Germinal center (tissue), 1 donor: ENCODE results near the gene NLGN1.

Experiments
- DNase-seq: peaks from one replicate; pipeline ENCODE4 v3.0.0; 2012; ENCODE audit warnings: mixed read lengths, low spot score

NLGN1 gene

GRCh38 chr3:173912126-173912525 is 514.6 kb downstream of the NLGN1 start:
- DNase-seq = no peak

GRCh38 chr3:173913397-173913796 is 515.9 kb downstream of the NLGN1 start:
- no peak for DNase-seq

GRCh38 chr3:173913974-173914421 is 516.5 kb downstream of the NLGN1 start:
- DNase-seq = no peak

GRCh38 chr3:173916799-173917198 is 519.3 kb downstream of the NLGN1 start:
- DNase-seq = no peak

- no peak for DNase-seq
Measured at GRCh38 chr3:173920386-173920785, 522.8 kb downstream of the NLGN1 start.

GRCh38 chr3:173921732-173922131 is 524.2 kb downstream of the NLGN1 start:
- no peak for DNase-seq

- DNase-seq = no peak
Measured at GRCh38 chr3:173923204-173923603, 525.7 kb downstream of the NLGN1 start.

- DNase-seq = no peak
Measured at GRCh38 chr3:173930251-173930650, 532.7 kb downstream of the NLGN1 start.

- no peak for DNase-seq
Measured at GRCh38 chr3:173932624-173933023, 535.1 kb downstream of the NLGN1 start.

- DNase-seq = no peak
Measured at GRCh38 chr3:173933113-173933512, 535.6 kb downstream of the NLGN1 start.

- no peak for DNase-seq
Measured at GRCh38 chr3:173936316-173936715, 538.8 kb downstream of the NLGN1 start.

- DNase-seq = no peak
Measured at GRCh38 chr3:173938159-173938558, 540.6 kb downstream of the NLGN1 start.

GRCh38 chr3:173938616-173939015 is 541.1 kb downstream of the NLGN1 start:
- no peak for DNase-seq

- no peak for DNase-seq
Measured at GRCh38 chr3:173939331-173939730, 541.8 kb downstream of the NLGN1 start.

- no peak for DNase-seq
Measured at GRCh38 chr3:173943264-173943663, 545.7 kb downstream of the NLGN1 start.

GRCh38 chr3:173945170-173945569 is 547.6 kb downstream of the NLGN1 start:
- DNase-seq = no peak

- DNase-seq = no peak
Measured at GRCh38 chr3:173945806-173946205, 548.3 kb downstream of the NLGN1 start.

- no peak for DNase-seq
Measured at GRCh38 chr3:173954647-173955046, 557.1 kb downstream of the NLGN1 start.

GRCh38 chr3:173957646-173958045 is 560.1 kb downstream of the NLGN1 start:
- DNase-seq = no peak

GRCh38 chr3:173958805-173959204 is 561.3 kb downstream of the NLGN1 start:
- no peak for DNase-seq

GRCh38 chr3:173970281-173970680 is 572.7 kb downstream of the NLGN1 start:
- no peak for DNase-seq

- no peak for DNase-seq
Measured at GRCh38 chr3:173976281-173976680, 578.7 kb downstream of the NLGN1 start.

GRCh38 chr3:173977747-173978146 is 580.2 kb downstream of the NLGN1 start:
- DNase-seq = no peak

GRCh38 chr3:173983343-173983742 is 585.8 kb downstream of the NLGN1 start:
- no peak for DNase-seq

- no peak for DNase-seq
Measured at GRCh38 chr3:173986861-173987410, 589.4 kb downstream of the NLGN1 start.
